Measurements from ENCODE around the gene SSR1.
A peak's percentile ranks its signal among the peaks of the same experiment; 100 is the strongest.

Gene SSR1

DNA sequence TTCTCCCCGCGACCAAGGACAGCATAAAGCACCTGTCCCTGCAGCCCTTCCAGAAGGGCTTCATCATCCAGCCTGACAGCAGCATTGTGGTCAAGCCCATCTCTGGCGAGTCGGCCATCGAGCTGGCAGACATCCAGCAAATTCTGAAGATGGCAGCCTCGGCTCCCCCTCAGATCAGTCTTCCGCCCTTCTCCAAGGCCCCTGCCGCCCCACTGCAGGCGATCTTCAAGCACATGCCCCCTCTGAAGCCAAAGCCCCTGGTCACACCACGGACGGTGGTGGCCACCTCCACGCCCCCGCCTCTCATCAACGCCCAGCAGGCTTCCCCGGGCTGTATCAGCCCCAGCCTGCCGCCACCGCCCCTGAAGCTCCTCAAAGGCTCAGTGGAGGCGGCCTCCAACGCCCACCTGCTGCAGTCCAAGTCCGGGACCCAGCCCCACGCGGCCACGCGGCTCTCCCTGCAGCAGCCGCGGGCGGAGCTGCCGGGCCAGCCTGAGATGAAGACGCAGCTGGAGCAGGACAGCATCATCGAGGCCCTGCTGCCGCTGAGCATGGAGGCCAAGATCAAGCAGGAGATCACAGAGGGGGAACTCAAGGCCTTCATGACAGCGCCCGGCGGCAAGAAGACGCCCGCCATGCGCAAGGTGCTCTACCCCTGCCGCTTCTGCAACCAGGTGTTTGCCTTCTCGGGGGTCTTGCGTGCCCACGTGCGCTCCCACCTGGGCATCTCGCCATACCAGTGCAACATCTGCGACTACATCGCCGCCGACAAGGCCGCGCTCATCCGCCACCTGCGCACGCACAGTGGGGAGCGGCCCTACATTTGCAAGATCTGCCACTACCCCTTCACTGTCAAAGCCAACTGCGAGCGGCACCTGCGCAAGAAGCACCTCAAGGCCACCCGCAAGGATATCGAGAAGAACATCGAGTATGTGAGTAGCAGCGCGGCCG lies 83.3 kb downstream of the SSR1 start:
- Mint-ChIP-seq H3K27me3 (no peaks in the 10 kb centered on the region), H3K4me1 (ENCODE audit: low read depth) (peaks cover 28% of the 10 kb centered on the region), H3K27ac (no peak overlapping the region), H3K9me3 (no peaks in the 10 kb centered on the region), H3K4me3 (no peak overlapping the region), H3K36me3 (ENCODE audit: low read depth) (peaks cover 99% of the 10 kb centered on the region)
- intact Hi-C loops (cut with micrococcal nuclease): no loop called here

DNA sequence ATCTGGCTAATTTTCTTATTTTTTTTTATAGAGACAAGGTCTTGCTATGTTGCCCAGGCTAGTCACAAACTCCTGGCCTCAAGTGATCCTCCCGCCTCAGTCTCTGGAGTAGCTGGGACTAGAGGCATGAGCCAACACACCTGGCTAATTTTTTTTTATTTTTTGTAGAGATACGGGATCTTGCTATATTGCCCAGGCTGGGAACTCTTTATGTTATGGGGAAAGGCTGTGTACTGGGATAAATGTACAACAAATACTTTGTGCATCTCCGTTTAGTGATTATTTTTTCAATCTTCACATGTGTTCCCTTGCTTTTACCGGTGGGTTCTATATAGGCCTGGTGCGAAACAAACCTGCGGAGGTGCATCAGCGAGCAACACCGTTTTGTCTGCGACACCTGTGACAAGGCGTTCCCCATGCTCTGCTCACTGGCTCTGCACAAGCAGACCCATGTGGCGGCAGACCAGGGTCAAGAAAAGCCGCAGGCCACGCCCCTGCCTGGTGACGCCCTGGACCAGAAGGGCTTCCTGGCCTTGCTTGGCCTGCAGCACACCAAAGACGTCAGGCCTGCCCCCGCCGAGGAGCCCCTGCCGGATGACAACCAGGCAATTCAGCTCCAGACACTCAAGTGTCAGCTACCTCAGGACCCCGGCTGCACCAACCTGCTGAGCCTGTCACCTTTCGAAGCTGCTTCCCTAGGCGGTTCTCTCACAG lies 84.2 kb downstream of the SSR1 start:
- Mint-ChIP-seq H3K9me3 (no peaks in the 10 kb centered on the region), H3K36me3 (ENCODE audit: low read depth) (peaks cover 99% of the 10 kb centered on the region), H3K4me3 (no peak overlapping the region), H3K4me1 (ENCODE audit: low read depth) (peaks cover 26% of the 10 kb centered on the region), H3K27me3 (no peaks in the 10 kb centered on the region), H3K27ac (no peak overlapping the region)
- intact Hi-C loops (cut with micrococcal nuclease): no loop called here

DNA sequence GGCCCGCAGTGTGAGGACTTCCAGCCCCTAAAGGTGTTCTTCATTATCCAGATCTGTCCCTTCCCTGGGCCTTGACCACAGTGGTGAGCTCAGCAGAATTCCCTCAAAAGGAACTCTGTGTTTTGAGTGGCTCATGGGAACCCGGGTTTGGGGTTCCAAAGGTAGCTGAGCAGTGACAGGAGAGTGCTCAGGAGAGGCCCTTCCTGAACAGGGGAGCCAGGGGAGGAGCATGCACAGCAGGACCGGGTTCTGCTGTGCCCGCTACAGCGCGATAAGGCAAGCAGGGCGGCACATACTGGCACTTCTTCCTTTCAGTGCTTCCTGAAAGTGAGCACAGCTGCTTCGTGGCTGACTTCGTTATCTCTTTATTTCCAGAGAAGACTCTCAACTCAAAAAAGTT lies 88.3 kb downstream of the SSR1 start:
- Mint-ChIP-seq H3K27ac (peak overlapping the region; percentile 78), H3K36me3 (ENCODE audit: low read depth) (peaks cover 100% of the 10 kb centered on the region), H3K4me3 (no peak overlapping the region), H3K9me3 (no peaks in the 10 kb centered on the region), H3K27me3 (no peaks in the 10 kb centered on the region), H3K4me1 (ENCODE audit: low read depth) (peaks cover 43% of the 10 kb centered on the region)
- intact Hi-C loops (cut with micrococcal nuclease): no loop called here

DNA sequence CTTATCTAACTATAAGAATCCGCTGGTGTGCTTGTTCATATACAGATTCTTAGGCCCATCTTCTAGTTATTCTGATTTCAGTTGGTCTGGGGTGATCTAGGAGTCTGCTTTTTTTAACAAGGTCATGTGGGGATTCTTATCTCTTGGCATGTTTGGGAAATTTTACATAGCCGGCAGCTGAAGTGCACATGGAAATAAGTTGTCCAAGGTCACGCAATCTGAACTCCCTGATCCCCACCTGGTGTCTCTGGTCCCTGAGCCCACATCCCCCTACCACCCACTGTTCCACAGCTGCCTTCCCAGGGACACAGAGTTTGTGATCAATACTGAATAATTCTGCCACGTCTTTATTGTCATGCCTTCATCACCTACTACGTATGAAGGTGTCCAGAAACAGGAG lies 90.8 kb downstream of the SSR1 start:
- Mint-ChIP-seq H3K9me3 (no peaks in the 10 kb centered on the region), H3K27ac (no peak overlapping the region), H3K4me3 (no peak overlapping the region), H3K4me1 (ENCODE audit: low read depth) (peaks cover 54% of the 10 kb centered on the region), H3K36me3 (ENCODE audit: low read depth) (peaks cover 86% of the 10 kb centered on the region), H3K27me3 (no peaks in the 10 kb centered on the region)
- intact Hi-C loops (cut with micrococcal nuclease): no loop called here

DNA sequence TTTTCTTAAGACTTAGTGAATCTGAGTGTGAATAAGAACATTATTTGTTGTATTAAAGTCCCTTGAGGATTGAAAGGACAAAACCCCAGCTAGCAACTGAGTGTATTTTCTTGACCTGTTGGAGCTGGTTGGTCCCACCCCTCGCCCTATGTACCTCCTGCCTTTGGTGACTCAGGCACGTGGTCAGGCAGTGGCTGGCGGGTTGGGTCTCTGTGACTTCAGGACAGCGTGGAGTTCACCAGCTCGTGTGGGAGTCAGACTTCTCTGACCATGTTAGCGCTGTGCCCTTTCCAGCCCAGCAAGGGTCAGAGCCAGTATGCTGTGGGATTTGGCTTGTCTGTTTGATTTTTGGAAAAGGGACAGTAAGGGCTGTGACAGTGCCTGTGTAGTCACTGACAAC lies 93.7 kb downstream of the SSR1 start:
- peak overlapping the region; percentile 73 for H3K27ac Mint-ChIP-seq
- no peaks in the 10 kb centered on the region for H3K9me3 Mint-ChIP-seq
- intact Hi-C loops (cut with micrococcal nuclease): no loop called here
- no peaks in the 10 kb centered on the region for H3K27me3 Mint-ChIP-seq
- H3K4me3 Mint-ChIP-seq: no peak overlapping the region
- peaks cover 86% of the 10 kb centered on the region for H3K36me3 Mint-ChIP-seq (ENCODE audit: low read depth)
- peaks cover 47% of the 10 kb centered on the region for H3K4me1 Mint-ChIP-seq (ENCODE audit: low read depth)

DNA sequence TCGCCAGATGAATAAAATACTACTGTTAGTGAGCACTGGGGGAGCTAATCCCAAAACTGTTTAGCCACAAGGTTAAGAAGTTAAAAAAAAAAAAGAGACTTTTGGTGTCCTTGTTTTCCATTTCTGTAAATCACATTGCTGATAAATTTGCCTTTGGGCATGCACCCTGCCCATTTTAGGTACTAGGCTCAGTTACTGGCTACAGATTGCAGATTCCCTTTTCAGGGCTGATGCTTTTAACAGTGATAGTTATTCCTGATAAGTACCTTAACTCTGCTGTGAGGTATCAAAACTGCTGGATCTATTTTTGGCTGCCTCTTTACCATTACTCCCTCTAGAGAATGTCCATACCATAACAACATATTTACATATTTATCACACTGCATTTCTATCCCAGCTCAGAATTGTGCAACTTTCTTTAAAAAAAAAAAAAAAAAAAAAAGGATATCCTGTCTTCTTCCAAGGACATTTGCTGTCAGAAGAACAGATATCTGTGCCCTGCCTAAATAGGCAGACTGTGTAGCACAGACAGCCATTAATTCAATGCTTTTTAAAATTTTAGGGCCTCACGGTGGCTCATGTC lies 94.5 kb downstream of the SSR1 start:
- peaks cover 86% of the 10 kb centered on the region for H3K36me3 Mint-ChIP-seq (ENCODE audit: low read depth)
- H3K27ac Mint-ChIP-seq: no peak overlapping the region
- no peaks in the 10 kb centered on the region for H3K27me3 Mint-ChIP-seq
- H3K4me1 Mint-ChIP-seq (ENCODE audit: low read depth): peaks cover 44% of the 10 kb centered on the region
- no peak overlapping the region for H3K4me3 Mint-ChIP-seq
- H3K9me3 Mint-ChIP-seq: no peaks in the 10 kb centered on the region
- intact Hi-C loops (cut with micrococcal nuclease): no loop called here

Measured in dendritic cell treated with granulocyte-macrophage colony-stimulating factor and Interleukin-4, amounts not matched to agents 40 ng/mL and 50 ng/mL, for 4 days (primary cell).